Hepatocyte (in vitro differentiated cells): Measurements from ENCODE around the gene PRELID3B. TPM values are rescaled to one million over a fixed set of nuclear protein-coding genes. Genes with fewer than 3 reads are reported as not detected.

Experiments used
- DNase-seq: peaks from one replicate; pipeline ENCODE4 v3.0.0-alpha.2; 2016; ENCODE audit warnings: low spot score
- H2AFZ ChIP-seq: fragments of 200-600 bp; sonication (generic); 2 replicates; pipeline ENCODE4 v1.6.0; 2016; ENCODE audit warnings: antibody characterized with exemption, mild to moderate bottlenecking
- H3K27ac ChIP-seq: fragments of 200-600 bp; sonication (generic); 2 replicates; pipeline ENCODE4 v1.5.1; 2016; ENCODE audit warnings: mild to moderate bottlenecking
- H3K27me3 ChIP-seq: fragments of 200-600 bp; sonication (generic); 2 replicates; pipeline ENCODE4 v1.6.1; 2016
- H3K36me3 ChIP-seq: fragments of 200-600 bp; sonication (generic); replicated peaks from 2 replicates; pipeline ENCODE4 v1.5.1; 2016; ENCODE audit warnings: low read depth; ENCODE audit not compliant: insufficient read depth
- H3K4me1 ChIP-seq: fragments of 200-600 bp; sonication (generic); 2 replicates; pipeline ENCODE4 v1.5.1; 2016; ENCODE audit warnings: mild to moderate bottlenecking, moderate library complexity; ENCODE audit not compliant: insufficient read depth
- H3K4me2 ChIP-seq: fragments of 200-600 bp; sonication (generic); 2 replicates; pipeline ENCODE4 v1.6.0; 2016
- H3K4me3 ChIP-seq: fragments of 200-600 bp; sonication (generic); 2 replicates; pipeline ENCODE4 v1.5.1; 2016; ENCODE audit warnings: mild to moderate bottlenecking
- H3K79me2 ChIP-seq: fragments of 200-600 bp; sonication (generic); 2 replicates; pipeline ENCODE4 v1.6.0; 2017; ENCODE audit warnings: mild to moderate bottlenecking
- H3K9me2 ChIP-seq: fragments of 200-600 bp; sonication (generic); replicated peaks from 2 replicates; pipeline ENCODE4 v1.6.0; 2017; ENCODE audit warnings: mild to moderate bottlenecking; ENCODE audit not compliant: insufficient read depth
- H3K9me3 ChIP-seq: fragments of 200-600 bp; sonication (generic); 2 replicates; pipeline ENCODE4 v1.5.1; 2016; ENCODE audit warnings: low read depth, mild to moderate bottlenecking
- H4K20me1 ChIP-seq: fragments of 200-600 bp; sonication (generic); 2 replicates; pipeline ENCODE4 v1.6.0; 2016; ENCODE audit warnings: mild to moderate bottlenecking; ENCODE audit not compliant: insufficient read depth, poor library complexity, severe bottlenecking
- CTCF ChIP-seq: fragments of 200-600 bp; sonication (generic); IDR thresholded peaks from 2 replicates; pipeline ENCODE4 v1.5.1; 2016; ENCODE audit warnings: antibody characterized with exemption, mild to moderate bottlenecking; ENCODE audit not compliant: poor library complexity
- EZH2 ChIP-seq: fragments of 200-600 bp; sonication (generic); IDR thresholded peaks from 2 replicates; pipeline ENCODE4 v1.6.1; 2016; ENCODE audit warnings: antibody characterized with exemption, mild to moderate bottlenecking, borderline replicate concordance
- EZH2phosphoT487 ChIP-seq: fragments of 200-600 bp; sonication (generic); IDR thresholded peaks from one replicate; pipeline ENCODE4 v1.6.1; 2018; ENCODE audit warnings: antibody characterized with exemption, mild to moderate bottlenecking, low read depth, moderate library complexity; ENCODE audit not compliant: unreplicated experiment, severe bottlenecking
- WGBS: methylation state at CpG from one replicate; pipeline ENCODE4 v1.1.6; 2016; ENCODE audit warnings: low lambda C conversion rate; ENCODE audit errors: missing lambda C conversion rate; 5-methylcytosine and 5-hydroxymethylcytosine counted together
- polyA plus RNA-seq: library from polyadenylated mRNA; unstranded; fragments of >200 nt; fragmentation: Nextera tagmentation; extraction: Ambion mirVana; gene quantifications from 2 replicates; pipeline ENCODE4 v1.2.1, GENCODE V29; 2016
- total RNA-seq: library from RNA; depleted of rRNA; stranded (reverse); fragments of >200 nt; gene quantifications from 2 replicates; pipeline ENCODE4 v1.2.3, GENCODE V29; 2014

The PRELID3B gene
- total and polyA plus RNA-seq, 2 experiments from 2014 or later = 38.2 to 75.7 TPM

- WGBS = 86% methylated on average over 17 of the region's 17 CpGs
- H3K4me3 ChIP-seq = no peak overlapping the region
Observed at GRCh38 chr20:59004763-59005522, 37.6 kb downstream of the PRELID3B start.

GRCh38 chr20:59004493-59004762 is 38.2 kb downstream of the PRELID3B start:
- DNase-seq = no peak
- peaks cover 15% of the 10 kb centered on the region for H3K4me1 ChIP-seq
- no peaks in the 10 kb centered on the region for H3K36me3 ChIP-seq
- H3K27me3 ChIP-seq = no peaks in the 10 kb centered on the region
- H3K4me2 ChIP-seq = no peak overlapping the region
- H3K9me2 ChIP-seq = no peaks in the 10 kb centered on the region
- no peaks in the 10 kb centered on the region for H4K20me1 ChIP-seq
- H3K27ac ChIP-seq = no peak overlapping the region
- no peak overlapping the region for H3K4me3 ChIP-seq
- 100% methylated on average over 1 of the region's 4 CpGs for WGBS
- peaks cover 12% of the 10 kb centered on the region for H3K79me2 ChIP-seq
- TF ChIP-seq CTCF (no peak), EZH2 (no peak), EZH2phosphoT487 (no peak)
- H3K9me3 ChIP-seq = no peaks in the 10 kb centered on the region
- H2AFZ ChIP-seq = no peak overlapping the region

More at GRCh38 chr20:59004763-59005522, 37.6 kb downstream of the PRELID3B start:
- H3K9me3 ChIP-seq = no peaks in the 10 kb centered on the region
- no peak for DNase-seq
- peak overlapping the region; percentile 98 for H3K4me2 ChIP-seq
- peaks cover 15% of the 10 kb centered on the region for H3K4me1 ChIP-seq
- H3K27ac ChIP-seq = no peak overlapping the region
- H3K9me2 ChIP-seq = no peaks in the 10 kb centered on the region
- no peaks in the 10 kb centered on the region for H3K27me3 ChIP-seq
- no peaks in the 10 kb centered on the region for H3K36me3 ChIP-seq
- H3K79me2 ChIP-seq = peaks cover 12% of the 10 kb centered on the region
- no peaks in the 10 kb centered on the region for H4K20me1 ChIP-seq
- TF ChIP-seq EZH2 (no peak), CTCF (no peak), EZH2phosphoT487 (no peak)
- H2AFZ ChIP-seq = no peak overlapping the region

- no peak for TF ChIP-seq CTCF
- no peak for TF ChIP-seq EZH2
- TF ChIP-seq EZH2phosphoT487 = no peak
- Histone ChIP-seq H3K36me3 (no peaks in the 10 kb centered on the region), H3K79me2 (peaks cover 12% of the 10 kb centered on the region), H2AFZ (no peak overlapping the region), H3K4me3 (no peak overlapping the region), H3K4me2 (no peak overlapping the region), H3K4me1 (peaks cover 15% of the 10 kb centered on the region), H3K9me2 (no peaks in the 10 kb centered on the region), H3K27me3 (no peaks in the 10 kb centered on the region), H3K9me3 (no peaks in the 10 kb centered on the region), H3K27ac (no peak overlapping the region), H4K20me1 (no peaks in the 10 kb centered on the region)
- 93% methylated on average over 16 of the region's 16 CpGs for WGBS
- DNase-seq = no peak
Observed at GRCh38 chr20:59003836-59004492, 38.6 kb downstream of the PRELID3B start.
